HepG2 (cell line): ENCODE results near the gene NECAB2. TPM values are rescaled to one million over a fixed set of nuclear protein-coding genes. Genes with fewer than 3 reads are reported as not detected.

Experiments
- ARHGAP35 ChIP-seq: sonication (generic); formaldehyde crosslinking; IDR thresholded peaks from 2 replicates; pipeline ENCODE4 v1.9.0; 2022; ENCODE audit warnings: mild to moderate bottlenecking, inconsistent platforms, moderate library complexity, missing genetic modification reagents, borderline replicate concordance
- CSRNP2 ChIP-seq: sonication (generic); formaldehyde crosslinking; conservative IDR thresholded peaks from 2 replicates; pipeline ENCODE4 v1.8.0; 2022; ENCODE audit warnings: low read depth, missing genetic modification reagents
- FOXC1 ChIP-seq: sonication (generic); formaldehyde crosslinking; IDR thresholded peaks from 2 replicates; pipeline ENCODE4 v1.8.0; 2022; ENCODE audit warnings: mild to moderate bottlenecking, missing genetic modification reagents, borderline replicate concordance
- FOXK1 ChIP-seq: sonication (generic); formaldehyde crosslinking; IDR thresholded peaks from 2 replicates; pipeline ENCODE4 v1.4.0; 2020; ENCODE audit warnings: low read depth, missing genetic modification reagents, borderline replicate concordance
- SPEN ChIP-seq: sonication (generic); formaldehyde crosslinking; IDR thresholded peaks from 2 replicates; pipeline ENCODE4 v1.5.1; 2020; ENCODE audit warnings: low read depth, mild to moderate bottlenecking, missing genetic modification reagents
- ZNF10 ChIP-seq: sonication (generic); formaldehyde crosslinking; IDR thresholded peaks from 2 replicates; pipeline ENCODE4 v1.4.0; 2020; ENCODE audit warnings: mild to moderate bottlenecking, low read depth, missing genetic modification reagents, borderline replicate concordance
- ZNF12 ChIP-seq: sonication (generic); formaldehyde crosslinking; IDR thresholded peaks from 2 replicates; pipeline ENCODE4 v1.5.0; 2020; ENCODE audit warnings: missing genetic modification reagents
- ZNF121 ChIP-seq: sonication (generic); formaldehyde crosslinking; IDR thresholded peaks from 2 replicates; pipeline ENCODE4 v1.5.0; 2020; ENCODE audit warnings: mild to moderate bottlenecking, missing genetic modification reagents
- ZNF546 ChIP-seq: sonication (generic); formaldehyde crosslinking; conservative IDR thresholded peaks from 2 replicates; pipeline ENCODE4 v1.8.1; 2023; ENCODE audit warnings: mild to moderate bottlenecking, missing genetic modification reagents
- ZNF800 ChIP-seq: sonication (generic); formaldehyde crosslinking; IDR thresholded peaks from 2 replicates; pipeline ENCODE4 v1.4.0; 2020; ENCODE audit warnings: missing genetic modification reagents
- polyA plus RNA-seq, 8 experiments: library from polyadenylated mRNA; depleted of rRNA in 3 of 8; stranded (reverse) in 7 of 8; unstranded in 1 of 8; fragments of >200 nt; fragmentation: Illumina TruSeq in 4 of 8; extraction: Trizol in 4 of 8; gene quantifications; 2 replicates each; pipeline versions ENCODE4 v1.2.1 to v1.2.3, GENCODE V29; 2011 to 2016; ENCODE audit warnings: low read depth in 4 of 8, missing spikeins in 1 of 8, mixed read lengths in 1 of 8; ENCODE audit not compliant: insufficient read depth in 1 of 8
- total RNA-seq, 5 experiments: library from RNA; depleted of rRNA; stranded (reverse); fragments of >200 nt; fragmentation: Illumina TruSeq; extraction: Trizol; gene quantifications; 2 replicates each; pipeline ENCODE4 v1.2.3, GENCODE V29; 2016; ENCODE audit warnings: low read depth in 1 of 5
- TF ChIP-seq, protein P1 (sequence below): sonication (generic); formaldehyde crosslinking; IDR thresholded peaks from one replicate; pipeline ENCODE4 v1.5.1; 2020; ENCODE audit warnings: mild to moderate bottlenecking, missing genetic modification reagents; ENCODE audit errors: not compliant biosample characterization
- TF ChIP-seq, protein P2 (sequence below): sonication (generic); formaldehyde crosslinking; IDR thresholded peaks from 2 replicates; pipeline ENCODE4 v1.4.0; 2020; ENCODE audit warnings: mild to moderate bottlenecking, missing genetic modification reagents

The NECAB2 gene
- total and polyA plus RNA-seq, 2 of the 13 experiments (the other 11 are each of a cell fraction or from before 2014, with no cell fraction given) = 0.21 to 0.49 TPM

- TF ChIP-seq, protein P1, sequence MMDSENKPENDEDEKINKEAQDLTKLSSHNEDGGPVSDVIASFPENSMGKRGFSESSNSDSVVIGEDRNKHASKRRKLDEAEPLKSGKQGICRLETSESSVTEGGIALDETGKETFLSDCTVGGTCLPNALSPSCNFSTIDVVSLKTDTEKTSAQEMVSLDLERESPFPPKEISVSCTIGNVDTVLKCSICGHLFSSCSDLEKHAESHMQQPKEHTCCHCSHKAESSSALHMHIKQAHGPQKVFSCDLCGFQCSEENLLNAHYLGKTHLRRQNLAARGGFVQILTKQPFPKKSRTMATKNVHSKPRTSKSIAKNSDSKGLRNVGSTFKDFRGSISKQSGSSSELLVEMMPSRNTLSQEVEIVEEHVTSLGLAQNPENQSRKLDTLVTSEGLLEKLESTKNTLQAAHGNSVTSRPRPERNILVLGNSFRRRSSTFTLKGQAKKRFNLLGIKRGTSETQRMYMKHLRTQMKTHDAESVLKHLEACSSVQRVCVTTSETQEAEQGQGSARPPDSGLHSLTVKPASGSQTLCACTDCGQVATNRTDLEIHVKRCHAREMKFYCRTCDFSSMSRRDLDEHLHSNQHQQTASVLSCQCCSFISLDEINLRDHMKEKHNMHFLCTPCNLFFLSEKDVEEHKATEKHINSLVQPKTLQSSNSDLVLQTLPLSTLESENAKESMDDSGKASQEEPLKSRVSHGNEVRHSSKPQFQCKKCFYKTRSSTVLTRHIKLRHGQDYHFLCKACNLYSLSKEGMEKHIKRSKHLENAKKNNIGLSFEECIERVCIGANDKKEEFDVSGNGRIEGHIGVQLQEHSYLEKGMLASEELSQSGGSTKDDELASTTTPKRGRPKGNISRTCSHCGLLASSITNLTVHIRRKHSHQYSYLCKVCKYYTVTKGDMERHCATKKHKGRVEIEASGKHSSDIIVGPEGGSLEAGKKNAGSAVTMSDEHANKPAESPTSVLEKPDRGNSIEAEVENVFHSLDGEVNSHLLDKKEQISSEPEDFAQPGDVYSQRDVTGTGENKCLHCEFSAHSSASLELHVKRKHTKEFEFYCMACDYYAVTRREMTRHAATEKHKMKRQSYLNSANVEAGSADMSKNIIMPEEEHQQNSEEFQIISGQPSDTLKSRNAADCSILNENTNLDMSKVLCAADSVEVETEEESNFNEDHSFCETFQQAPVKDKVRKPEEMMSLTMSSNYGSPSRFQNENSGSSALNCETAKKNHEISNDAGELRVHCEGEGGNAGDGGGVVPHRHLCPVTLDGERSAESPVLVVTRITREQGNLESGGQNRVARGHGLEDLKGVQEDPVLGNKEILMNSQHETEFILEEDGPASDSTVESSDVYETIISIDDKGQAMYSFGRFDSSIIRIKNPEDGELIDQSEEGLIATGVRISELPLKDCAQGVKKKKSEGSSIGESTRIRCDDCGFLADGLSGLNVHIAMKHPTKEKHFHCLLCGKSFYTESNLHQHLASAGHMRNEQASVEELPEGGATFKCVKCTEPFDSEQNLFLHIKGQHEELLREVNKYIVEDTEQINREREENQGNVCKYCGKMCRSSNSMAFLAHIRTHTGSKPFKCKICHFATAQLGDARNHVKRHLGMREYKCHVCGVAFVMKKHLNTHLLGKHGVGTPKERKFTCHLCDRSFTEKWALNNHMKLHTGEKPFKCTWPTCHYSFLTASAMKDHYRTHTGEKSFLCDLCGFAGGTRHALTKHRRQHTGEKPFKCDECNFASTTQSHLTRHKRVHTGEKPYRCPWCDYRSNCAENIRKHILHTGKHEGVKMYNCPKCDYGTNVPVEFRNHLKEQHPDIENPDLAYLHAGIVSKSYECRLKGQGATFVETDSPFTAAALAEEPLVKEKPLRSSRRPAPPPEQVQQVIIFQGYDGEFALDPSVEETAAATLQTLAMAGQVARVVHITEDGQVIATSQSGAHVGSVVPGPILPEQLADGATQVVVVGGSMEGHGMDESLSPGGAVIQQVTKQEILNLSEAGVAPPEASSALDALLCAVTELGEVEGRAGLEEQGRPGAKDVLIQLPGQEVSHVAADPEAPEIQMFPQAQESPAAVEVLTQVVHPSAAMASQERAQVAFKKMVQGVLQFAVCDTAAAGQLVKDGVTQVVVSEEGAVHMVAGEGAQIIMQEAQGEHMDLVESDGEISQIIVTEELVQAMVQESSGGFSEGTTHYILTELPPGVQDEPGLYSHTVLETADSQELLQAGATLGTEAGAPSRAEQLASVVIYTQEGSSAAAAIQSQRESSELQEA (CRISPR knock-in tag) = no peak
- no peak for TF ChIP-seq ZNF546 (CRISPR knock-in tag)
- TF ChIP-seq, protein P2, sequence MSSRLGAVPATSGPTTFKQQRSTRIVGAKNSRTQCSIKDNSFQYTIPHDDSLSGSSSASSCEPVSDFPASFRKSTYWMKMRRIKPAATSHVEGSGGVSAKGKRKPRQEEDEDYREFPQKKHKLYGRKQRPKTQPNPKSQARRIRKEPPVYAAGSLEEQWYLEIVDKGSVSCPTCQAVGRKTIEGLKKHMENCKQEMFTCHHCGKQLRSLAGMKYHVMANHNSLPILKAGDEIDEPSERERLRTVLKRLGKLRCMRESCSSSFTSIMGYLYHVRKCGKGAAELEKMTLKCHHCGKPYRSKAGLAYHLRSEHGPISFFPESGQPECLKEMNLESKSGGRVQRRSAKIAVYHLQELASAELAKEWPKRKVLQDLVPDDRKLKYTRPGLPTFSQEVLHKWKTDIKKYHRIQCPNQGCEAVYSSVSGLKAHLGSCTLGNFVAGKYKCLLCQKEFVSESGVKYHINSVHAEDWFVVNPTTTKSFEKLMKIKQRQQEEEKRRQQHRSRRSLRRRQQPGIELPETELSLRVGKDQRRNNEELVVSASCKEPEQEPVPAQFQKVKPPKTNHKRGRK (CRISPR knock-in tag) = no peak
- TF ChIP-seq SPEN (CRISPR knock-in tag) = peak; percentile 87; the same call in 1 of the 2 replicates
- TF ChIP-seq ARHGAP35 (CRISPR knock-in tag) = no peak
- no peak for TF ChIP-seq ZNF800 (CRISPR knock-in tag)
- no peak for TF ChIP-seq CSRNP2 (CRISPR knock-in tag)
- TF ChIP-seq FOXK1 (CRISPR knock-in tag) = peak; percentile 95; the same call in 1 of the 2 replicates
- TF ChIP-seq FOXC1 (CRISPR knock-in tag) = no peak
- no peak for TF ChIP-seq ZNF12 (CRISPR knock-in tag)
- 0 out of 2 replicates have a peak, but pooled peaks have one; percentile 12 for TF ChIP-seq ZNF121 (CRISPR knock-in tag)
- no peak for TF ChIP-seq ZNF10 (CRISPR knock-in tag)
Measured at GRCh38 chr16:83948914-83949723, 18.9 kb upstream of the NECAB2 start (continued).
